HCT116 (cell line): ENCODE measurements around the gene CCDC127. TPM values are rescaled to one million over a fixed set of nuclear protein-coding genes. Genes with fewer than 3 reads are reported as not detected.

Source experiments
- ATAC-seq: fragments of 200-7000 bp; cut with Tn5 transposase; 2 replicates; pipeline ENCODE4 v1.9.1; 2020; ENCODE audit warnings: mild to moderate bottlenecking, moderate library complexity
- BruUV-seq: library from RNA; stranded (reverse); fragments of 400-500 nt; replicated peaks from 2 replicates; lab custom pipeline; 2021; lab: Mats Ljungman, UMichigan
- CTCF ChIA-PET: fragments of 300-600 bp; sonication (Branson Sonifier 250); formaldehyde crosslinking; loops from one replicate; lab custom pipeline; 2021; ENCODE audit warnings: antibody characterized with exemption; lab: Charles Lee
- POLR2A ChIA-PET: fragments of 300-600, 350-600 bp; sonication (Branson Sonifier 250); formaldehyde crosslinking; loops from one replicate; lab custom pipeline; 2021; ENCODE audit warnings: antibody characterized with exemption; lab: Charles Lee
- RAD21 ChIA-PET, 2 experiments: fragments of 300-600 bp; sonication (Branson Sonifier 250); formaldehyde crosslinking; loops; one replicate each; lab custom pipeline; 2023; ENCODE audit warnings: low total read pairs in 2 of 2; ENCODE audit not compliant: uncharacterized antibody in 2 of 2, unreplicated experiment in 2 of 2, low non-redundant PET in 1 of 2; lab: Charles Lee
- DNase-seq: peaks from one replicate; pipeline ENCODE4 v3.0.0-alpha.2; 2010; ENCODE audit warnings: low read depth, low spot score
- H2AFZ ChIP-seq: fragments of 200-600 bp; shearing (Covaris generic), sonication (generic); 2 replicates; pipeline ENCODE4 v1.6.1; 2017; ENCODE audit warnings: low read depth, mixed run types, mixed read lengths, antibody characterized with exemption, low read length; ENCODE audit not compliant: poor library complexity, severe bottlenecking
- H3K27ac ChIP-seq: 2 replicates; pipeline ENCODE4 v1.5.1; 2012; ENCODE audit warnings: low read depth, low read length
- H3K27me3 ChIP-seq: fragments of 200-600 bp; sonication (generic); 2 replicates; pipeline ENCODE4 v1.6.1; 2016; ENCODE audit warnings: mixed run types, low read length, mixed read lengths; ENCODE audit not compliant: insufficient read depth
- H3K36me3 ChIP-seq, 2 experiments: fragments of 200-500 bp in 1 of 2; fragments of 200-600 bp in 1 of 2; sonication (Bioruptor generic) in 1 of 2; sonication (generic) in 1 of 2; 2 replicates each; pipeline versions ENCODE4 v1.5.1 to v1.6.1; 2014 to 2016; ENCODE audit warnings: low read length in 2 of 2, inconsistent platforms in 1 of 2, mixed read lengths in 1 of 2, mixed run types in 1 of 2; ENCODE audit not compliant: insufficient read depth in 2 of 2, control insufficient read depth in 1 of 2
- H3K4me1 ChIP-seq, 2 experiments: fragments of 200-600 bp in 1 of 2; sonication (generic) in 1 of 2; 2 replicates each; pipeline versions ENCODE4 v1.5.1 to v1.6.1; 2012 to 2017; ENCODE audit warnings: low read length in 2 of 2, inconsistent platforms in 1 of 2, mild to moderate bottlenecking in 1 of 2, mixed read lengths in 1 of 2, mixed run types in 1 of 2, moderate library complexity in 1 of 2; ENCODE audit not compliant: insufficient read depth in 2 of 2, control insufficient read depth in 1 of 2
- H3K4me2 ChIP-seq: fragments of 200-600 bp; sonication (generic); 2 replicates; pipeline ENCODE4 v1.6.1; 2017; ENCODE audit warnings: mixed run types, low read length, mixed read lengths
- H3K4me3 ChIP-seq, 2 experiments: fragments of 200-600 bp in 1 of 2; sonication (generic) in 1 of 2; replicated peaks in 1 of 2; 2 replicates each; pipeline ENCODE4 v1.5.1; 2011 to 2016; ENCODE audit warnings: low read length in 2 of 2, control low read depth in 1 of 2, low read depth in 1 of 2, mild to moderate bottlenecking in 1 of 2, mixed read lengths in 1 of 2, mixed run types in 1 of 2
- H3K79me2 ChIP-seq: fragments of 200-600 bp; sonication (generic); 2 replicates; pipeline ENCODE4 v1.6.1; 2017; ENCODE audit warnings: mild to moderate bottlenecking, mixed run types, low read length, moderate library complexity, mixed read lengths; ENCODE audit not compliant: insufficient read depth
- H3K9ac ChIP-seq: fragments of 200-600 bp; sonication (generic); 2 replicates; pipeline ENCODE4 v1.6.1; 2016; ENCODE audit warnings: low read length, mixed read lengths
- H3K9me2 ChIP-seq: fragments of 200-600 bp; sonication (generic), shearing (Covaris generic); 2 replicates; pipeline ENCODE4 v1.6.1; 2017; ENCODE audit warnings: mixed run types, mild to moderate bottlenecking, moderate library complexity; ENCODE audit not compliant: insufficient read depth
- H3K9me3 ChIP-seq, 2 experiments: fragments of 200-500 bp in 1 of 2; fragments of 200-600 bp in 1 of 2; sonication (Bioruptor generic) in 1 of 2; sonication (generic) in 1 of 2; 2 replicates each; pipeline ENCODE4 v1.6.1; 2014 to 2017; ENCODE audit warnings: low read length in 2 of 2, mixed read lengths in 2 of 2, inconsistent platforms in 1 of 2, low read depth in 1 of 2, mild to moderate bottlenecking in 1 of 2, mixed run types in 1 of 2, moderate library complexity in 1 of 2; ENCODE audit not compliant: control insufficient read depth in 1 of 2, insufficient read depth in 1 of 2
- H4K20me1 ChIP-seq: fragments of 200-600 bp; sonication (generic), shearing (Covaris generic); 2 replicates; pipeline ENCODE4 v1.6.1; 2017; ENCODE audit warnings: mixed run types, mild to moderate bottlenecking, moderate library complexity; ENCODE audit not compliant: insufficient read depth
- ATF3 ChIP-seq: IDR thresholded peaks from 2 replicates; pipeline ENCODE4 v1.6.1; 2012
- EGR1 ChIP-seq: IDR thresholded peaks from 2 replicates; pipeline ENCODE4 v1.6.1; 2012; ENCODE audit warnings: low read depth
- EZH2phosphoT487 ChIP-seq: fragments of 200-600 bp; IDR thresholded peaks from 2 replicates; pipeline ENCODE4 v1.6.1; 2018; ENCODE audit warnings: antibody characterized with exemption, borderline replicate concordance
- REST ChIP-seq: IDR thresholded peaks from 2 replicates; pipeline ENCODE4 v1.6.1; 2012; ENCODE audit warnings: low read depth
- SIN3A ChIP-seq: IDR thresholded peaks from 2 replicates; pipeline ENCODE4 v1.6.1; 2012; ENCODE audit warnings: low read depth
- intact Hi-C: fragments of 100-400 bp; cut with micrococcal nuclease; formaldehyde crosslinking; loops from 2 replicates; pipeline ENCODE4 v1.10.0; 2022
- total RNA-seq: library from RNA; stranded (reverse); gene quantifications from one replicate; pipeline ENCODE4 v1.2.1, GENCODE V29; 2021; ENCODE audit not compliant: unreplicated experiment

Gene CCDC127
- total RNA-seq, 1 experiment from 2014 or later = 5.1 TPM

- ATAC-seq = no peak
- H3K27ac ChIP-seq = no peak overlapping the region
These were observed 60.7 kb downstream of the CCDC127 start for GRCh38 chr5:157126-157715.

More at GRCh38 chr5:157126-157715, 60.7 kb downstream of the CCDC127 start:
- ChIA-PET RAD21 (no interaction called here), POLR2A (no interaction called here), CTCF (no interaction called here)
- no peak overlapping the region for H3K9ac ChIP-seq
- TF ChIP-seq SIN3A (no peak), EGR1 (no peak), EZH2phosphoT487 (no peak), REST (no peak), ATF3 (no peak)
- H3K9me2 ChIP-seq = no peaks in the 10 kb centered on the region
- H2AFZ ChIP-seq = no peak overlapping the region
- no peak overlapping the region for H3K4me3 ChIP-seq
- H3K79me2 ChIP-seq = no peaks in the 10 kb centered on the region
- no peaks in the 10 kb centered on the region for H3K4me1 ChIP-seq
- no peaks in the 10 kb centered on the region for H4K20me1 ChIP-seq
- intact Hi-C loops = no loop called here
- no peak for DNase-seq
- H3K9me3 ChIP-seq = no peaks in the 10 kb centered on the region
- H3K36me3 ChIP-seq = no peaks in the 10 kb centered on the region
- no peaks in the 10 kb centered on the region for H3K27me3 ChIP-seq
- BruUV-seq = no TSS peak
- H3K4me2 ChIP-seq = no peak overlapping the region
